ENCODE results near the gene LMO2. TPM values are rescaled to one million over a fixed set of nuclear protein-coding genes. Genes with fewer than 3 reads are reported as not detected.

Gene LMO2
- total and polyA plus RNA-seq, 2 donors (not counting 3 experiments of a cell fraction or from before 2014, with no cell fraction given), result 60.4 to 66.8 TPM

DNA sequence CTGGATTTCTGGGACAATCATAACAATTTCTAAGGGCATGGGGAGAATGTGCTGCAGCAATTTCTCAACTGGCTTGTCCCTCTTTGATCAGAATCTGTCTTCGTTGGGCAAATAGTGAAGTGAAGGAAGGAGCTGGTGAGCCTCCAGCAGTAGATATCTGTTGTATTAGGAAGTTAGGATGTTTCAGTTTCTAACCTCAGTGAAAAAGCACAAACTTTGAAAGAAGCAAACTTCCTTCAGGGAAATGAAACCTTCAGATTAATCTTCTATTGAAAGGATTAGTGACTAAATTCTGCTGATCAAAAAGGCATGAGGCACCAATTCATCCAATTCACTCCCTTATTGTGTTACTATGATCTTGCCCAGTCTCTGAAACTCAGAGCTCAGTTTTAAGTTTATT lies 24.3 kb downstream of the LMO2 start:
- H3K27me3 ChIP-seq (ENCODE audit: control insufficient read depth in 2 of 2, insufficient read depth in 2 of 2, low read length in 2 of 2), result no peaks in the 10 kb centered on the region
- H3K36me3 ChIP-seq (ENCODE audit: control insufficient read depth in 2 of 2, extremely low read depth in 1 of 2, insufficient read depth in 2 of 2, low read length in 2 of 2), result peaks cover 0 to 12% of the 10 kb centered on the region in 2 experiments
- no peaks in the 10 kb centered on the region for H4K20me1 ChIP-seq (replicated peaks; ENCODE audit: control insufficient read depth, extremely low read depth, insufficient read depth, low read length)
- ChIA-PET POLR2A (interaction anchor here (0.8 kb wide), 1 partner anchor 70 kb away, joined by 3 read pairs; no protein-coding TSS in a partner anchor), CTCF (interaction anchor here (0.6 to 5.8 kb wide), 10 partner anchors 9 to 120 kb away, joined by 3 to 59 read pairs (median 5); no protein-coding TSS in a partner anchor)
- H3K4me1 ChIP-seq (ENCODE audit: control insufficient read depth, extremely low read depth, insufficient read depth, low read length), result peaks cover 23% of the 10 kb centered on the region
- no peaks in the 10 kb centered on the region for H3K79me2 ChIP-seq (ENCODE audit: control insufficient read depth, insufficient read depth, low read length)
- no TSS peak for BruUV-seq (replicated peaks)
- FAIRE-seq, result no peak
- no peaks in the 10 kb centered on the region for H3K9me3 ChIP-seq (replicated peaks; ENCODE audit: control insufficient read depth, insufficient read depth, low read length)
- H3K4me2 ChIP-seq (ENCODE audit: insufficient read depth, low read length), result peak overlapping the region; percentile 58
- no peak overlapping the region for H2AFZ ChIP-seq (ENCODE audit: low read depth, low read length)
- DNase-seq (ENCODE audit: low read depth, low spot score), result no peak
- no peaks in the 10 kb centered on the region for H3K9me1 ChIP-seq (replicated peaks; ENCODE audit: control insufficient read depth, extremely low read depth, insufficient read depth, low read length)
- H3K27ac ChIP-seq (ENCODE audit: insufficient read depth, low read depth, low read length), result no peak overlapping the region
- dilution Hi-C loops (cut with MboI; ENCODE audit: extremely low pct_ligation_motif_present, low sequenced_read_pairs) (no loop called here), intact Hi-C loops (cut with micrococcal nuclease) (loop anchor here (5.0 kb wide), 1 partner anchor 185 kb away; the partner anchor contains the start of gene CAPRIN1)
- H3K9ac ChIP-seq (replicated peaks; ENCODE audit: extremely low read depth, insufficient read depth, low read length), result no peak overlapping the region
- no peak for TF ChIP-seq MYC (IDR thresholded peaks at IDR 0.05; ENCODE audit: low read depth, low read length)
- TF ChIP-seq, protein P1, sequence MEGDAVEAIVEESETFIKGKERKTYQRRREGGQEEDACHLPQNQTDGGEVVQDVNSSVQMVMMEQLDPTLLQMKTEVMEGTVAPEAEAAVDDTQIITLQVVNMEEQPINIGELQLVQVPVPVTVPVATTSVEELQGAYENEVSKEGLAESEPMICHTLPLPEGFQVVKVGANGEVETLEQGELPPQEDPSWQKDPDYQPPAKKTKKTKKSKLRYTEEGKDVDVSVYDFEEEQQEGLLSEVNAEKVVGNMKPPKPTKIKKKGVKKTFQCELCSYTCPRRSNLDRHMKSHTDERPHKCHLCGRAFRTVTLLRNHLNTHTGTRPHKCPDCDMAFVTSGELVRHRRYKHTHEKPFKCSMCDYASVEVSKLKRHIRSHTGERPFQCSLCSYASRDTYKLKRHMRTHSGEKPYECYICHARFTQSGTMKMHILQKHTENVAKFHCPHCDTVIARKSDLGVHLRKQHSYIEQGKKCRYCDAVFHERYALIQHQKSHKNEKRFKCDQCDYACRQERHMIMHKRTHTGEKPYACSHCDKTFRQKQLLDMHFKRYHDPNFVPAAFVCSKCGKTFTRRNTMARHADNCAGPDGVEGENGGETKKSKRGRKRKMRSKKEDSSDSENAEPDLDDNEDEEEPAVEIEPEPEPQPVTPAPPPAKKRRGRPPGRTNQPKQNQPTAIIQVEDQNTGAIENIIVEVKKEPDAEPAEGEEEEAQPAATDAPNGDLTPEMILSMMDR (IDR thresholded peaks at IDR 0.05; ENCODE audit: extremely low read depth in 1 of 2, insufficient read depth in 1 of 2, low read depth in 1 of 2, low read length in 2 of 2), result no peak
- no peak for TF ChIP-seq POLR2A (IDR thresholded peaks at IDR 0.05; ENCODE audit: low read depth, low read length)
- TF ChIP-seq POLR2AphosphoS5 (IDR thresholded peaks at IDR 0.05; ENCODE audit: insufficient read depth, low read depth, low read length), result no peak
- no peak for TF ChIP-seq GATA2 (IDR thresholded peaks at IDR 0.05; ENCODE audit: insufficient read depth, insufficient read length, low read depth, low read length)
- TF ChIP-seq, protein P2, sequence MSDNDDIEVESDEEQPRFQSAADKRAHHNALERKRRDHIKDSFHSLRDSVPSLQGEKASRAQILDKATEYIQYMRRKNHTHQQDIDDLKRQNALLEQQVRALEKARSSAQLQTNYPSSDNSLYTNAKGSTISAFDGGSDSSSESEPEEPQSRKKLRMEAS (IDR thresholded peaks at IDR 0.05; ENCODE audit: insufficient read depth, insufficient read length), result no peak
- TF ChIP-seq EZH2 (IDR thresholded peaks at IDR 0.05; ENCODE audit: borderline replicate concordance, low read depth, low read length, severe bottlenecking), result no peak
- TF ChIP-seq FOS (IDR thresholded peaks at IDR 0.05; ENCODE audit: borderline replicate concordance, insufficient read depth, low read length), result no peak
- no peak for TF ChIP-seq JUN (IDR thresholded peaks at IDR 0.05; ENCODE audit: borderline replicate concordance, insufficient read depth, insufficient read length, low read depth)
- peak overlapping the region in 1 of 3 experiments; percentile 90 for H3K4me3 ChIP-seq (replicated peaks in 1 of 3; ENCODE audit: insufficient read depth in 1 of 3, low read depth in 1 of 3, low read length in 3 of 3)

All from endothelial cell of umbilical vein (primary cell).